Osteoblast (primary cell): ENCODE measurements around the gene IL32. TPM values are rescaled to one million over a fixed set of nuclear protein-coding genes. Genes with fewer than 3 reads are reported as not detected.

Experiments
- DNase-seq: peaks from one replicate; pipeline ENCODE4 v3.0.0; 2011; ENCODE audit warnings: low spot score, mixed read lengths; ENCODE audit not compliant: insufficient read length; ENCODE audit errors: missing footprints
- H2AFZ ChIP-seq: 2 replicates; pipeline ENCODE4 v1.6.0; 2011; ENCODE audit warnings: mild to moderate bottlenecking, low read length
- H3K27ac ChIP-seq: 2 replicates; pipeline ENCODE4 v1.5.1; 2011; ENCODE audit warnings: mild to moderate bottlenecking, low read depth, low read length, moderate library complexity
- H3K27me3 ChIP-seq: 2 replicates; pipeline ENCODE4 v1.6.0; 2012; ENCODE audit warnings: mild to moderate bottlenecking, control low read depth, inconsistent platforms, low read length, moderate library complexity; ENCODE audit not compliant: insufficient read depth
- H3K36me3 ChIP-seq: 2 replicates; pipeline ENCODE4 v1.5.1; 2011; ENCODE audit warnings: mild to moderate bottlenecking, low read length, control low read depth, moderate library complexity; ENCODE audit not compliant: insufficient read depth
- H3K4me1 ChIP-seq: 2 replicates; pipeline ENCODE4 v1.5.1; 2011; ENCODE audit warnings: mild to moderate bottlenecking, low read length, control low read depth, moderate library complexity; ENCODE audit not compliant: insufficient read depth
- H3K4me2 ChIP-seq: 2 replicates; pipeline ENCODE4 v1.6.0; 2011; ENCODE audit warnings: mild to moderate bottlenecking, low read length; ENCODE audit not compliant: insufficient read depth
- H3K4me3 ChIP-seq: fragments of 200-600 bp; sonication (generic); 3 replicates; pipeline ENCODE4 v1.5.1; 2012; ENCODE audit warnings: mild to moderate bottlenecking, low read length, inconsistent platforms; ENCODE audit not compliant: insufficient read depth
- H3K79me2 ChIP-seq: 2 replicates; pipeline ENCODE4 v1.6.0; 2012; ENCODE audit warnings: mild to moderate bottlenecking, low read length, control low read depth, inconsistent platforms; ENCODE audit not compliant: insufficient read depth
- H3K9me3 ChIP-seq: 2 replicates; pipeline ENCODE4 v1.5.1; 2011; ENCODE audit warnings: low read depth, low read length, control low read depth
- H4K20me1 ChIP-seq: 2 replicates; pipeline ENCODE4 v1.6.0; 2012; ENCODE audit warnings: mild to moderate bottlenecking, low read length, control low read depth; ENCODE audit not compliant: insufficient read depth
- CTCF ChIP-seq: IDR thresholded peaks from 2 replicates; pipeline ENCODE4 v1.5.1; 2011; ENCODE audit warnings: mild to moderate bottlenecking, low read depth, low read length, moderate library complexity; ENCODE audit errors: extremely low read depth
- total RNA-seq: library from RNA; depleted of rRNA; stranded (reverse); fragments of >200 nt; gene quantifications from 2 replicates; pipeline ENCODE4 v1.2.3, GENCODE V29; 2012

Gene IL32
- total RNA-seq, 1 donor = 0.72 TPM

GRCh38 chr16:3092501-3092941 lies 27.1 kb downstream of the IL32 start:
- no peak overlapping the region for H3K27ac ChIP-seq
- H2AFZ ChIP-seq = no peak overlapping the region
- H3K36me3 ChIP-seq = no peaks in the 10 kb centered on the region
- no peaks in the 10 kb centered on the region for H3K4me1 ChIP-seq
- TF ChIP-seq CTCF = no peak
- no peaks in the 10 kb centered on the region for H4K20me1 ChIP-seq
- no peaks in the 10 kb centered on the region for H3K9me3 ChIP-seq
- H3K4me3 ChIP-seq = no peak overlapping the region
- no peaks in the 10 kb centered on the region for H3K79me2 ChIP-seq
- no peaks in the 10 kb centered on the region for H3K27me3 ChIP-seq
- H3K4me2 ChIP-seq = no peak overlapping the region
- DNase-seq = peak; percentile 82

GRCh38 chr16:3094289-3095027 lies 29.0 kb downstream of the IL32 start:
- no peaks in the 10 kb centered on the region for H4K20me1 ChIP-seq
- peak; percentile 70 for TF ChIP-seq CTCF
- H3K27ac ChIP-seq = no peak overlapping the region
- no peak overlapping the region for H3K4me2 ChIP-seq
- H3K9me3 ChIP-seq = no peaks in the 10 kb centered on the region
- no peaks in the 10 kb centered on the region for H3K36me3 ChIP-seq
- peak; percentile 91 for DNase-seq
- H3K79me2 ChIP-seq = no peaks in the 10 kb centered on the region
- peaks cover 9% of the 10 kb centered on the region for H3K27me3 ChIP-seq
- H3K4me1 ChIP-seq = peaks cover under 1% of the 10 kb centered on the region
- no peak overlapping the region for H3K4me3 ChIP-seq
- H2AFZ ChIP-seq = no peak overlapping the region

GRCh38 chr16:3095869-3096268 lies 30.4 kb downstream of the IL32 start:
- peak; percentile 93 for DNase-seq
- no peak overlapping the region for H3K4me2 ChIP-seq
- H3K4me3 ChIP-seq = no peak overlapping the region
- H3K79me2 ChIP-seq = no peaks in the 10 kb centered on the region
- H3K9me3 ChIP-seq = no peaks in the 10 kb centered on the region
- H3K4me1 ChIP-seq = peaks cover 6% of the 10 kb centered on the region
- H3K36me3 ChIP-seq = no peaks in the 10 kb centered on the region
- TF ChIP-seq CTCF = peak; percentile 32
- no peaks in the 10 kb centered on the region for H4K20me1 ChIP-seq
- H2AFZ ChIP-seq = no peak overlapping the region
- H3K27ac ChIP-seq = no peak overlapping the region
- peaks cover 13% of the 10 kb centered on the region for H3K27me3 ChIP-seq

GRCh38 chr16:3096362-3096761 lies 30.9 kb downstream of the IL32 start:
- H3K27ac ChIP-seq = no peak overlapping the region
- no peaks in the 10 kb centered on the region for H3K9me3 ChIP-seq
- TF ChIP-seq CTCF = no peak
- DNase-seq = no peak
- no peaks in the 10 kb centered on the region for H3K79me2 ChIP-seq
- H3K36me3 ChIP-seq = no peaks in the 10 kb centered on the region
- H3K4me3 ChIP-seq = no peak overlapping the region
- H3K4me1 ChIP-seq = peaks cover 6% of the 10 kb centered on the region
- no peak overlapping the region for H2AFZ ChIP-seq
- no peaks in the 10 kb centered on the region for H4K20me1 ChIP-seq
- H3K4me2 ChIP-seq = no peak overlapping the region
- H3K27me3 ChIP-seq = peaks cover 13% of the 10 kb centered on the region
